GOT3 (cell line): Measurements from ENCODE around the gene SPOUT1.

ENCODE experiments used
- DNase-seq: peaks from one replicate; lab custom pipeline; 2025; ENCODE audit warnings: mixed read lengths; lab: John Stamatoyannopoulos, UW

SPOUT1 gene

GRCh38 chr9:128771745-128772519 lies 57.7 kb downstream of the SPOUT1 start, which contains the start of gene ZER1:
Gene ZER1, minus strand, starts transcription at chr9:128771927. Its CDS starts 16,362 bp downstream, at chr9:128755565.
- peak; percentile 40 for DNase-seq

- no peak for DNase-seq
Observed at GRCh38 chr9:128771094-128771721, 58.4 kb downstream of the SPOUT1 start.

GRCh38 chr9:128770286-128771030 lies 59.1 kb downstream of the SPOUT1 start:
- DNase-seq = no peak
